H1 (cell line): ENCODE measurements around the gene OXCT2. TPM values are rescaled to one million over a fixed set of nuclear protein-coding genes. Genes with fewer than 3 reads are reported as not detected.

Experiments
- CTCF ChIA-PET: fragments of 300-600 bp; sonication (Branson Sonifier 250); formaldehyde crosslinking; loops from one replicate; lab custom pipeline; 2021; ENCODE audit not compliant: partially characterized antibody; lab: Charles Lee
- POLR2A ChIA-PET: fragments of 300-600 bp; sonication (Branson Sonifier 250); formaldehyde crosslinking; loops from one replicate; lab custom pipeline; 2021; ENCODE audit warnings: inconsistent platforms; ENCODE audit not compliant: partially characterized antibody; lab: Charles Lee
- DNase-seq, 2 experiments: peaks; one replicate each; pipeline versions ENCODE4 v3.0.0 to v3.0.0-alpha.2; 2010 to 2022; ENCODE audit warnings: low spot score in 2 of 2, low read depth in 1 of 2, mixed read lengths in 1 of 2
- FAIRE-seq: peaks from 2 replicates; lab custom pipeline; 2011; peaks lifted over from hg19 to GRCh38; lab: Jason Lieb, UNC
- H2AFZ ChIP-seq: 2 replicates; pipeline ENCODE4 v1.8.1; 2012; ENCODE audit warnings: low read length, inconsistent platforms
- H2AK5ac ChIP-seq: 2 replicates; pipeline ENCODE4 v1.6.1; 2013; ENCODE audit warnings: low read depth, low read length
- H2BK120ac ChIP-seq: replicated peaks from 2 replicates; pipeline ENCODE3; 2013; ENCODE audit warnings: low read depth, low read length, inconsistent platforms
- H2BK12ac ChIP-seq: 2 replicates; pipeline ENCODE4 v1.6.1; 2013; ENCODE audit warnings: low read depth, low read length
- H2BK15ac ChIP-seq: 2 replicates; pipeline ENCODE4 v1.6.1; 2013; ENCODE audit warnings: low read length
- H2BK20ac ChIP-seq: 2 replicates; pipeline ENCODE4 v1.6.1; 2013; ENCODE audit warnings: low read length
- H2BK5ac ChIP-seq: 2 replicates; pipeline ENCODE4 v1.6.1; 2013; ENCODE audit warnings: low read depth, low read length
- H3K14ac ChIP-seq: 2 replicates; pipeline ENCODE4 v1.6.1; 2013; ENCODE audit warnings: inconsistent platforms; ENCODE audit not compliant: insufficient read length
- H3K18ac ChIP-seq: 2 replicates; pipeline ENCODE4 v1.6.1; 2013; ENCODE audit warnings: low read length; ENCODE audit errors: extremely low read depth
- H3K23ac ChIP-seq: 2 replicates; pipeline ENCODE4 v1.6.1; 2013; ENCODE audit warnings: inconsistent platforms; ENCODE audit not compliant: insufficient read length
- H3K23me2 ChIP-seq: 2 replicates; pipeline ENCODE4 v1.6.1; 2013; ENCODE audit warnings: low read depth, low read length
- H3K27ac ChIP-seq: 2 replicates; pipeline ENCODE4 v1.6.1; 2011; ENCODE audit warnings: low read depth, low read length, inconsistent platforms
- H3K27me3 ChIP-seq, 4 experiments: replicated peaks in 1 of 4; 1 replicate in 1 of 4; 2 replicates in 3 of 4; pipeline versions ENCODE4 v1.6.1 to v1.8.1; 2011 to 2013; ENCODE audit warnings: low read length in 3 of 4, mild to moderate bottlenecking in 3 of 4, inconsistent platforms in 2 of 4, mixed read lengths in 2 of 4, moderate library complexity in 1 of 4; ENCODE audit not compliant: control insufficient read depth in 3 of 4, insufficient read depth in 3 of 4; ENCODE audit errors: extremely low read depth in 1 of 4
- H3K36me3 ChIP-seq, 4 experiments: 2 replicates each; pipeline versions ENCODE4 v1.6.1 to v1.8.1; 2011 to 2013; ENCODE audit warnings: mild to moderate bottlenecking in 4 of 4, low read length in 3 of 4, moderate library complexity in 2 of 4, control low read depth in 1 of 4, inconsistent platforms in 1 of 4; ENCODE audit not compliant: insufficient read depth in 4 of 4, control insufficient read depth in 2 of 4
- H3K4ac ChIP-seq: replicated peaks from 2 replicates; pipeline ENCODE3; 2013; ENCODE audit warnings: low read length, low read depth, mixed read lengths, inconsistent platforms; ENCODE audit not compliant: insufficient read length
- H3K4me1 ChIP-seq, 4 experiments: replicated peaks in 1 of 4; 1 replicate in 1 of 4; 2 replicates in 3 of 4; pipeline versions ENCODE4 v1.6.1 to v1.8.1; 2011 to 2013; ENCODE audit warnings: low read length in 3 of 4, inconsistent platforms in 2 of 4, mixed read lengths in 1 of 4; ENCODE audit not compliant: insufficient read depth in 4 of 4, control insufficient read depth in 3 of 4
- H3K4me2 ChIP-seq, 2 experiments: 2 replicates each; pipeline versions ENCODE4 v1.6.1 to v1.8.1; 2011 to 2013; ENCODE audit warnings: low read depth in 2 of 2, low read length in 2 of 2, control low read depth in 1 of 2, inconsistent platforms in 1 of 2, mild to moderate bottlenecking in 1 of 2; ENCODE audit not compliant: insufficient read depth in 1 of 2
- H3K4me3 ChIP-seq, 4 experiments: fragments of 200-600, 300-600 bp in 1 of 4; sonication (generic), shearing (Covaris generic), sonication (Bioruptor Twin) in 1 of 4; 2 replicates each; pipeline versions ENCODE4 v1.5.1 to v1.8.1; 2011 to 2016; ENCODE audit warnings: low read length in 4 of 4, low read depth in 3 of 4, control low read depth in 2 of 4, inconsistent platforms in 2 of 4, mild to moderate bottlenecking in 2 of 4, mixed read lengths in 1 of 4, moderate library complexity in 1 of 4; ENCODE audit not compliant: insufficient read depth in 2 of 4; ENCODE audit errors: extremely low read depth in 1 of 4
- H3K56ac ChIP-seq: replicated peaks from 2 replicates; pipeline ENCODE3; 2013; ENCODE audit warnings: low read depth, mild to moderate bottlenecking, mixed read lengths, low read length, inconsistent platforms; ENCODE audit not compliant: insufficient read length
- H3K79me1 ChIP-seq: 2 replicates; pipeline ENCODE4 v1.6.1; 2013; ENCODE audit warnings: low read depth, low read length, control low read depth
- H3K79me2 ChIP-seq, 2 experiments: 2 replicates each; pipeline versions ENCODE4 v1.6.1 to v1.8.1; 2012 to 2013; ENCODE audit warnings: low read length in 2 of 2, mild to moderate bottlenecking in 2 of 2, inconsistent platforms in 1 of 2; ENCODE audit not compliant: insufficient read depth in 2 of 2, control insufficient read depth in 1 of 2
- H3K9ac ChIP-seq, 4 experiments: replicated peaks in 1 of 4; 1 replicate in 1 of 4; 2 replicates in 3 of 4; pipeline versions ENCODE4 v1.6.1 to v1.8.1; 2011 to 2013; ENCODE audit warnings: low read depth in 3 of 4, low read length in 3 of 4, control low read depth in 2 of 4, mild to moderate bottlenecking in 2 of 4, moderate library complexity in 2 of 4, inconsistent platforms in 1 of 4; ENCODE audit errors: extremely low read depth in 1 of 4
- H3K9me3 ChIP-seq, 2 experiments: 2 replicates each; pipeline versions ENCODE4 v1.6.1 to v1.8.1; 2012 to 2013; ENCODE audit warnings: mild to moderate bottlenecking in 2 of 2, moderate library complexity in 2 of 2, control low read depth in 1 of 2, inconsistent platforms in 1 of 2, low read depth in 1 of 2, low read length in 1 of 2, mixed read lengths in 1 of 2; ENCODE audit not compliant: insufficient read depth in 2 of 2
- H4K20me1 ChIP-seq, 2 experiments: replicated peaks in 1 of 2; 2 replicates each; pipeline versions ENCODE3 to v1.8.1; 2011 to 2013; ENCODE audit warnings: inconsistent platforms in 2 of 2, low read length in 2 of 2, mild to moderate bottlenecking in 1 of 2; ENCODE audit not compliant: insufficient read depth in 2 of 2, control insufficient read depth in 1 of 2
- H4K5ac ChIP-seq: 2 replicates; pipeline ENCODE4 v1.6.1; 2013; ENCODE audit warnings: low read length, low read depth, mixed read lengths, inconsistent platforms; ENCODE audit not compliant: insufficient read length
- H4K8ac ChIP-seq: 2 replicates; pipeline ENCODE4 v1.8.0; 2013; ENCODE audit warnings: mild to moderate bottlenecking, moderate library complexity, low read length, inconsistent platforms; ENCODE audit not compliant: insufficient read depth; ENCODE audit errors: extremely low read depth
- H4K91ac ChIP-seq: replicated peaks from 2 replicates; pipeline ENCODE3; 2013; ENCODE audit warnings: low read length, mixed read lengths, inconsistent platforms; ENCODE audit not compliant: insufficient read length
- CBX5 ChIP-seq: fragments of 300-800, 300-1000 bp; sonication (generic); IDR thresholded peaks from 2 replicates; pipeline ENCODE4 v1.7.1; 2016; ENCODE audit warnings: antibody characterized with exemption, low read length, low read depth
- CHD1 ChIP-seq: IDR thresholded peaks from 2 replicates; pipeline ENCODE4 v1.6.1; 2012; ENCODE audit warnings: low read depth, low read length, improper control_type of control experiment
- SP1 ChIP-seq: IDR thresholded peaks from 2 replicates; pipeline ENCODE4 v1.6.1; 2011; ENCODE audit warnings: low read depth, low read length
- SP4 ChIP-seq: IDR thresholded peaks from 2 replicates; pipeline ENCODE4 v1.6.1; 2012; ENCODE audit warnings: low read length, inconsistent platforms
- TBP ChIP-seq: IDR thresholded peaks from 2 replicates; pipeline ENCODE4 v1.6.1; 2011; ENCODE audit warnings: low read depth, low read length, improper control_type of control experiment
- WGBS, 2 experiments: shearing (Covaris generic) in 1 of 2; methylation state at CpG; one replicate each; pipeline versions ENCODE4 v1.1.6 to v1.1.7; 2013 to 2015; ENCODE audit warnings: low lambda C conversion rate in 2 of 2, mixed read lengths in 2 of 2, inconsistent platforms in 1 of 2, low coverage in 1 of 2, missing lambda C conversion rate in 1 of 2; ENCODE audit not compliant: insufficient replicate concordance in 2 of 2, insufficient coverage in 1 of 2, insufficient read length in 1 of 2; ENCODE audit errors: extremely low coverage in 1 of 2, missing lambda C conversion rate in 1 of 2; 5-methylcytosine and 5-hydroxymethylcytosine counted together
- polyA plus RNA-seq, 7 experiments: library from polyadenylated mRNA; depleted of rRNA in 3 of 7; stranded (reverse) in 5 of 7; unstranded in 2 of 7; fragments of >200 nt in 5 of 7; fragments of 200-250 nt in 2 of 7; gene quantifications; 1 replicate in 5 of 7; 2 replicates in 1 of 7; 4 replicates in 1 of 7; pipeline versions ENCODE4 v1.2.1 to v1.2.3, GENCODE V29; 2011 to 2013; ENCODE audit warnings: missing spikeins in 2 of 7, mixed read lengths in 2 of 7
- total RNA-seq: library from RNA; stranded (reverse); fragmentation: NEBNext Ultra II Directional; extraction: Animal tissue kit (Norgen Biotek cat#: 25700); gene quantifications from 2 replicates; pipeline ENCODE4 v1.2.1, GENCODE V29; 2021
- TF ChIP-seq, protein P1 (sequence below): IDR thresholded peaks from 2 replicates; pipeline ENCODE4 v1.6.1; 2012; ENCODE audit warnings: low read length, inconsistent platforms
- TF ChIP-seq, protein P2 (sequence below): IDR thresholded peaks from 2 replicates; pipeline ENCODE4 v1.6.1; 2011; ENCODE audit warnings: low read length, improper control_type of control experiment
- TF ChIP-seq, protein P3 (sequence below): IDR thresholded peaks from 2 replicates; pipeline ENCODE4 v1.6.1; 2012; ENCODE audit warnings: inconsistent platforms

OXCT2 gene
- total and polyA plus RNA-seq, 2 of the 8 experiments (the other 6 are each of a cell fraction or from before 2014, with no cell fraction given) = 2.6 to 2.9 TPM

DNA sequence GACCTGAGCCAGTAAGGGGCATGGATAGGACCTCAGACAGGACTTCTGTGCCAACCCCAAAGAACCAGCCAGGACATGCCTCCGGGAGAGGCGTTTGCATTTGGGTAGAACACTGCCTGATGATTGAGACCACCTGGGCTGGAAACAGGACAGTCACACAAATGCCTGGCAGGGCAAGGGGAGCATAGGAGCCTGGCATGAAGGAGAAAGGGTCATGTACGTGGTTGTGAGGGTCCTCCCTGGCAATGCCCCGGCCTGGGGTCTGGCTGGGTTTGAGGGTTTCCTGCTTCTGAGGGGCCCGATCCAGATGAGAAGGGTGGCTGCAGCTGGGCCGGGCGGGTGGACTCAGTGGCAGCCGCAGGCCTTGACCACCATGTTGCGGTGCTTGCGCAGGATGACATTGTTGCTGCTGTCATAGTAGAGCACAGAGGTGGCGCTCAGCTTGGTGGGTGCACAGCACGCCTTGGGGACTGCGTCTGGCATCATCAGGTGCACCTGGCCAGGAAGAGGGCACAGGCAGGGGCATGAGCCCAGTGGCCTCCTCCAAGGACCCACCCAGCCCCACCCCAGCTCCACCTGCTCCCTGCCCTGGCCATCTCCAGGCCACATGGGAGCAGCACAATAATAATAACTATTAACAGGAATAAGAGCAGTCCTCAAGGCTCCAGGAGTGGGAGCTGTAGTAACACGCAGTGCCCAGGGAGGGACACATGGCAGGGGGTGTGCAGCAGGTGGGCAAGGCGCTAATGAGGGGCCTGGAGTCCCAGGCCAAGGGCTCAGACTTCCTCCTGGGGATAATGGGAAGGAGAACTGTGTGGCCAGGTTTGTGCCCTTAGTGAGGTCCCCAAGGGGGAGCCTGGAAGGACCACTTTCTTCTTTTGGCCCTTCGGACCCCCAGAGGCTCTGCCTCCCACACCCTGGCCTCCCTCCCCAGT, 10.8 kb downstream of the OXCT2 start:
- H2BK15ac ChIP-seq = no peak overlapping the region
- H3K14ac ChIP-seq = no peak overlapping the region
- no peak overlapping the region for H3K27ac ChIP-seq
- CTCF ChIA-PET = no interaction called here
- no peak overlapping the region for H3K18ac ChIP-seq
- H3K4me3 ChIP-seq = no peak overlapping the region
- no peak overlapping the region for H2AFZ ChIP-seq
- peaks cover 5 to 12% of the 10 kb centered on the region in 2 experiments; a peak in 1 of 4 replicates for H3K9me3 ChIP-seq
- no peaks in the 10 kb centered on the region for H3K27me3 ChIP-seq
- H3K79me2 ChIP-seq = no peaks in the 10 kb centered on the region
- no peak overlapping the region for H2BK20ac ChIP-seq
- no peak for DNase-seq
- H2BK5ac ChIP-seq = no peak overlapping the region
- no peaks in the 10 kb centered on the region for H3K4me1 ChIP-seq
- 87% methylated on average over 14 of the region's 16 CpGs; no CpG with 5 or more reads in 1 of the 2 experiments for WGBS, 2 experiments
- H4K8ac ChIP-seq = no peak overlapping the region
- H3K56ac ChIP-seq = no peak overlapping the region
- no peak overlapping the region for H2AK5ac ChIP-seq
- H3K4me2 ChIP-seq = no peak overlapping the region
- no peak for TF ChIP-seq SP4
- no peak for TF ChIP-seq CHD1
- TF ChIP-seq, protein P1, sequence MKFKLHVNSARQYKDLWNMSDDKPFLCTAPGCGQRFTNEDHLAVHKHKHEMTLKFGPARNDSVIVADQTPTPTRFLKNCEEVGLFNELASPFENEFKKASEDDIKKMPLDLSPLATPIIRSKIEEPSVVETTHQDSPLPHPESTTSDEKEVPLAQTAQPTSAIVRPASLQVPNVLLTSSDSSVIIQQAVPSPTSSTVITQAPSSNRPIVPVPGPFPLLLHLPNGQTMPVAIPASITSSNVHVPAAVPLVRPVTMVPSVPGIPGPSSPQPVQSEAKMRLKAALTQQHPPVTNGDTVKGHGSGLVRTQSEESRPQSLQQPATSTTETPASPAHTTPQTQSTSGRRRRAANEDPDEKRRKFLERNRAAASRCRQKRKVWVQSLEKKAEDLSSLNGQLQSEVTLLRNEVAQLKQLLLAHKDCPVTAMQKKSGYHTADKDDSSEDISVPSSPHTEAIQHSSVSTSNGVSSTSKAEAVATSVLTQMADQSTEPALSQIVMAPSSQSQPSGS = no peak
- TF ChIP-seq, protein P2, sequence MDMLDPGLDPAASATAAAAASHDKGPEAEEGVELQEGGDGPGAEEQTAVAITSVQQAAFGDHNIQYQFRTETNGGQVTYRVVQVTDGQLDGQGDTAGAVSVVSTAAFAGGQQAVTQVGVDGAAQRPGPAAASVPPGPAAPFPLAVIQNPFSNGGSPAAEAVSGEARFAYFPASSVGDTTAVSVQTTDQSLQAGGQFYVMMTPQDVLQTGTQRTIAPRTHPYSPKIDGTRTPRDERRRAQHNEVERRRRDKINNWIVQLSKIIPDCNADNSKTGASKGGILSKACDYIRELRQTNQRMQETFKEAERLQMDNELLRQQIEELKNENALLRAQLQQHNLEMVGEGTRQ = no peak
- TF ChIP-seq TBP = no peak
- no peak for TF ChIP-seq SP1
- TF ChIP-seq CBX5 = no peak
- TF ChIP-seq, protein P3, sequence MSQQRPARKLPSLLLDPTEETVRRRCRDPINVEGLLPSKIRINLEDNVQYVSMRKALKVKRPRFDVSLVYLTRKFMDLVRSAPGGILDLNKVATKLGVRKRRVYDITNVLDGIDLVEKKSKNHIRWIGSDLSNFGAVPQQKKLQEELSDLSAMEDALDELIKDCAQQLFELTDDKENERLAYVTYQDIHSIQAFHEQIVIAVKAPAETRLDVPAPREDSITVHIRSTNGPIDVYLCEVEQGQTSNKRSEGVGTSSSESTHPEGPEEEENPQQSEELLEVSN = no peak
- no peak overlapping the region for H3K9ac ChIP-seq
- no peak overlapping the region for H4K91ac ChIP-seq
- H3K23me2 ChIP-seq = no peaks in the 10 kb centered on the region
- H2BK12ac ChIP-seq = no peak overlapping the region
- no peak overlapping the region for H4K5ac ChIP-seq
- peaks cover 2 to 6% (median 3%) of the 10 kb centered on the region in 4 experiments; a peak in 5 of 8 replicates for H3K36me3 ChIP-seq
- POLR2A ChIA-PET = interaction anchor here (0.8 to 1.4 kb wide), 2 partner anchors 21 to 22 kb away, joined by 3 read pairs; partner anchors contain the start of gene PPIE
- FAIRE-seq = no peak
- H4K20me1 ChIP-seq = peaks cover 0 to 1% of the 10 kb centered on the region in 2 experiments
- H3K23ac ChIP-seq = no peak overlapping the region
- no peaks in the 10 kb centered on the region for H3K79me1 ChIP-seq
- no peak overlapping the region for H2BK120ac ChIP-seq
- no peak overlapping the region for H3K4ac ChIP-seq
